GM23248 (cell line): ENCODE results near the gene TYW1B. TPM values are rescaled to one million over a fixed set of nuclear protein-coding genes. Genes with fewer than 3 reads are reported as not detected.
"Not testable (repeated sequence)": the region's sequence is repeated elsewhere in the genome, so short reads cannot be mapped to it uniquely, and the experiment has no call there.

Experiments
- DNase-seq: peaks from one replicate; pipeline ENCODE4 v3.0.0-alpha.2; 2015
- H2AFZ ChIP-seq: fragments of 200-600 bp; sonication (generic); 2 replicates; pipeline ENCODE4 v1.6.1; 2016; ENCODE audit warnings: antibody characterized with exemption
- H3F3A ChIP-seq: fragments of 200-600 bp; sonication (generic); 2 replicates; pipeline ENCODE4 v1.6.1; 2016; ENCODE audit warnings: mild to moderate bottlenecking, antibody characterized with exemption, mixed run types; ENCODE audit not compliant: insufficient read depth
- H3K27ac ChIP-seq: fragments of 200-600 bp; sonication (generic); 2 replicates; pipeline ENCODE4 v1.5.1; 2016; ENCODE audit warnings: mild to moderate bottlenecking
- H3K27me3 ChIP-seq: fragments of 200-600 bp; sonication (generic); replicated peaks from 2 replicates; pipeline ENCODE4 v1.6.1; 2016; ENCODE audit warnings: mild to moderate bottlenecking; ENCODE audit not compliant: insufficient read depth
- H3K36me3 ChIP-seq: fragments of 200-600 bp; sonication (generic); 2 replicates; pipeline ENCODE4 v1.6.1; 2016; ENCODE audit warnings: low read depth, mild to moderate bottlenecking
- H3K4me1 ChIP-seq: fragments of 200-600 bp; sonication (generic); 2 replicates; pipeline ENCODE4 v1.6.1; 2016; ENCODE audit warnings: mild to moderate bottlenecking; ENCODE audit not compliant: insufficient read depth
- H3K4me2 ChIP-seq: fragments of 200-600 bp; sonication (generic); one replicate; pipeline ENCODE4 v1.6.1; 2016; ENCODE audit warnings: mild to moderate bottlenecking; ENCODE audit not compliant: unreplicated experiment
- H3K4me3 ChIP-seq: fragments of 200-600 bp; sonication (generic); 2 replicates; pipeline ENCODE4 v1.5.1; 2016; ENCODE audit warnings: mild to moderate bottlenecking
- H3K79me2 ChIP-seq: fragments of 200-600 bp; sonication (generic); 2 replicates; pipeline ENCODE4 v1.6.1; 2016; ENCODE audit warnings: mild to moderate bottlenecking; ENCODE audit not compliant: insufficient read depth
- H3K9ac ChIP-seq: fragments of 200-600 bp; sonication (generic); 2 replicates; pipeline ENCODE4 v1.6.1; 2016; ENCODE audit warnings: mild to moderate bottlenecking
- H3K9me2 ChIP-seq: fragments of 200-600 bp; sonication (generic); 2 replicates; pipeline ENCODE4 v1.6.1; 2016; ENCODE audit warnings: mixed run types, mild to moderate bottlenecking, moderate library complexity; ENCODE audit not compliant: insufficient read depth
- H3K9me3 ChIP-seq: fragments of 200-600 bp; sonication (generic); one replicate; pipeline ENCODE4 v1.6.1; 2017; ENCODE audit warnings: low read depth
- H4K20me1 ChIP-seq: fragments of 200-600 bp; sonication (generic); 2 replicates; pipeline ENCODE4 v1.6.0; 2016; ENCODE audit not compliant: insufficient read depth
- WGBS, 2 experiments: methylation state at CpG; one replicate each; pipeline ENCODE4 v1.1.6; 2015 to 2017; ENCODE audit warnings: low lambda C conversion rate in 2 of 2, low coverage in 1 of 2; ENCODE audit errors: missing lambda C conversion rate in 2 of 2; 5-methylcytosine and 5-hydroxymethylcytosine counted together
- in situ Hi-C: fragments of 300-500 bp; cut with MboI; formaldehyde crosslinking; loops from 2 replicates; pipeline ENCODE4 v1.15.0; 2020
- polyA plus RNA-seq: library from polyadenylated mRNA; unstranded; fragments of >200 nt; fragmentation: Nextera tagmentation; extraction: Ambion mirVana; gene quantifications from 2 replicates; pipeline ENCODE4 v1.2.1, GENCODE V29; 2016
- total RNA-seq: library from RNA; depleted of rRNA; stranded (reverse); fragments of >200 nt; shearing (Covaris generic); gene quantifications from 2 replicates; pipeline ENCODE4 v1.2.3, GENCODE V29; 2014

Gene TYW1B
- total and polyA plus RNA-seq, 2 experiments from 2014 or later: 0.75 to 1.6 TPM

- H3K36me3 ChIP-seq, H3K4me1 ChIP-seq, H3K9me2 ChIP-seq, H2AFZ ChIP-seq, H3K9me3 ChIP-seq, H3F3A ChIP-seq, H3K27me3 ChIP-seq, H3K79me2 ChIP-seq, H3K4me2 ChIP-seq, DNase-seq, H3K27ac ChIP-seq, in situ Hi-C loops, H3K4me3 ChIP-seq, H4K20me1 ChIP-seq, H3K9ac ChIP-seq: not testable (repeated sequence)
- 93 to 95% methylated on average over 15 of the region's 15 CpGs for WGBS, 2 experiments
Observed at GRCh38 chr7:72844146-72844545, 16.1 kb upstream of the TYW1B start.

GRCh38 chr7:72843166-72843565 is 15.2 kb upstream of the TYW1B start:
- H2AFZ ChIP-seq, H3K4me3 ChIP-seq, H3K4me2 ChIP-seq, H3K4me1 ChIP-seq, H3K36me3 ChIP-seq, H3F3A ChIP-seq, H3K27ac ChIP-seq, H4K20me1 ChIP-seq, H3K27me3 ChIP-seq, H3K9me3 ChIP-seq, H3K9ac ChIP-seq, DNase-seq, H3K9me2 ChIP-seq, H3K79me2 ChIP-seq, in situ Hi-C loops: not testable (repeated sequence)
- 68 to 72% methylated on average over 4 of the region's 4 CpGs for WGBS, 2 experiments

- H3K9me3 ChIP-seq, H3K9ac ChIP-seq, H3F3A ChIP-seq, H3K79me2 ChIP-seq, H4K20me1 ChIP-seq, H3K4me1 ChIP-seq, H3K4me3 ChIP-seq, H3K27me3 ChIP-seq, H3K27ac ChIP-seq, DNase-seq, H3K9me2 ChIP-seq, H3K4me2 ChIP-seq, in situ Hi-C loops, H2AFZ ChIP-seq: not testable (repeated sequence)
- peaks cover 21% of the 10 kb centered on the region; the same call in 1 of the 2 replicates for H3K36me3 ChIP-seq
- WGBS, 2 experiments: 94 to 96% methylated on average over 6 of the region's 6 CpGs
Observed at GRCh38 chr7:72840966-72841511, 13.0 kb upstream of the TYW1B start.

GRCh38 chr7:72838315-72838714 is 10.3 kb upstream of the TYW1B start:
- H2AFZ ChIP-seq, H3K9me3 ChIP-seq, H3K27ac ChIP-seq, H3K27me3 ChIP-seq, DNase-seq, H3K9ac ChIP-seq, H3K4me2 ChIP-seq, H3F3A ChIP-seq, H3K4me1 ChIP-seq, H4K20me1 ChIP-seq, H3K4me3 ChIP-seq, in situ Hi-C loops, H3K9me2 ChIP-seq: not testable (repeated sequence)
- H3K36me3 ChIP-seq: peaks cover 36% of the 10 kb centered on the region
- WGBS, 2 experiments: 88% methylated on average over 6 of the region's 6 CpGs
- peaks cover 22% of the 10 kb centered on the region for H3K79me2 ChIP-seq

- Histone ChIP-seq H3K79me2 (peaks cover 32% of the 10 kb centered on the region), H3K36me3 (peaks cover 46% of the 10 kb centered on the region)
- H4K20me1 ChIP-seq, H3K4me2 ChIP-seq, H2AFZ ChIP-seq, H3K4me1 ChIP-seq, in situ Hi-C loops, H3K27ac ChIP-seq, H3K9me2 ChIP-seq, H3K9me3 ChIP-seq, DNase-seq, H3K4me3 ChIP-seq, H3F3A ChIP-seq, H3K9ac ChIP-seq, H3K27me3 ChIP-seq: not testable (repeated sequence)
- 96 to 97% methylated on average over 3 of the region's 3 CpGs for WGBS, 2 experiments
Observed at GRCh38 chr7:72837291-72837690, 9.3 kb upstream of the TYW1B start.

- in situ Hi-C loops: not testable (repeated sequence)
- peak overlapping the region; percentile 72 for H2AFZ ChIP-seq
- 1 to 6% methylated on average over 5 of the region's 5 CpGs for WGBS, 2 experiments
Observed at GRCh38 chr7:72830567-72830966, 2.6 kb upstream of the TYW1B start.

GRCh38 chr7:72829687-72830354 is 1.8 kb upstream of the TYW1B start:
- Histone ChIP-seq H3K4me3 (peak overlapping the region; percentile 94), H2AFZ (peak overlapping the region; percentile 72), H3K9ac (peak overlapping the region; percentile 98), H3K4me2 (peak overlapping the region; percentile 94), H3K36me3 (peaks cover 34% of the 10 kb centered on the region), H3F3A (peaks cover 21% of the 10 kb centered on the region), H3K79me2 (peaks cover 58% of the 10 kb centered on the region), H3K27ac (peak overlapping the region; percentile 98), H3K4me1 (peaks cover 12% of the 10 kb centered on the region)
- peak; percentile 86 for DNase-seq
- H3K27me3 ChIP-seq, in situ Hi-C loops, H4K20me1 ChIP-seq, H3K9me2 ChIP-seq, H3K9me3 ChIP-seq: not testable (repeated sequence)
- WGBS, 2 experiments: 0% methylated on average over 28 to 29 of the region's 29 CpGs

More at GRCh38 chr7:72830567-72830966, 2.6 kb upstream of the TYW1B start:
- H3K9me3 ChIP-seq, H3K27me3 ChIP-seq, H4K20me1 ChIP-seq, H3K9me2 ChIP-seq: not testable (repeated sequence)
- peak overlapping the region; percentile 98 for H3K9ac ChIP-seq
- H3F3A ChIP-seq: peaks cover 20% of the 10 kb centered on the region
- peak overlapping the region; percentile 94 for H3K4me2 ChIP-seq
- peaks cover 12% of the 10 kb centered on the region for H3K4me1 ChIP-seq
- H3K27ac ChIP-seq: peak overlapping the region; percentile 98
- peak; percentile 53 for DNase-seq
- H3K36me3 ChIP-seq: peaks cover 34% of the 10 kb centered on the region
- H3K79me2 ChIP-seq: peaks cover 59% of the 10 kb centered on the region
- H3K4me3 ChIP-seq: peak overlapping the region; percentile 94
